Prostate gland (tissue), 2 donors: Measurements from ENCODE around the gene GTF2A1L.

Experiments
- POLR2AphosphoS5 ChIP-seq: sonication (generic); formaldehyde crosslinking; IDR thresholded peaks from one replicate; pipeline ENCODE4 v1.6.1; 2017; ENCODE audit warnings: antibody characterized with exemption
- TF ChIP-seq, protein P1 (sequence below), 4 experiments: fragments of 200-600 bp in 2 of 4; fragments of 450-650 bp in 2 of 4; sonication (generic) in 2 of 4; IDR thresholded peaks; 1 replicate in 3 of 4; 2 replicates in 1 of 4; pipeline ENCODE4 v1.5.1; 2016 to 2019; ENCODE audit warnings: antibody characterized with exemption in 4 of 4, mild to moderate bottlenecking in 2 of 4, moderate library complexity in 2 of 4

DNA sequence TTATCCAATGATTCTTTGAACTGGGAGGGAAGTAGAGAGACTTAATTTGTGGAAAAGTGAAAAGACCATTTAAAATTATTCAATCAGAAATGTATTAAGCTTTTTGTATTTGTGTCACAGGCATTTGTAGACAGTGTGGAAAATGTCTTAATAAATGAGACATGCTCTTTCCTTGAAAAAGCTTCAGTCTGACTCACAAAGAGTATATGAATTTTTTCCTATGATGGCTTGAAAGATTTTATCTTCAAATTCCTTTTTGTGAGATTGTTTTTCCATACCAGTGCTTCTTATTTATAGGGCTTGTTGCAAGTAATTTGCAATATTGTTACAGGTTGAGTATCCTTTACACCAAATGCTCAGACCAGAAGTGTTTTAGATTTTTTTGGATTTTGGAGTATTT lies 48.2 kb upstream of the GTF2A1L start:
- TF ChIP-seq POLR2AphosphoS5 = no peak
- TF ChIP-seq, protein P1, sequence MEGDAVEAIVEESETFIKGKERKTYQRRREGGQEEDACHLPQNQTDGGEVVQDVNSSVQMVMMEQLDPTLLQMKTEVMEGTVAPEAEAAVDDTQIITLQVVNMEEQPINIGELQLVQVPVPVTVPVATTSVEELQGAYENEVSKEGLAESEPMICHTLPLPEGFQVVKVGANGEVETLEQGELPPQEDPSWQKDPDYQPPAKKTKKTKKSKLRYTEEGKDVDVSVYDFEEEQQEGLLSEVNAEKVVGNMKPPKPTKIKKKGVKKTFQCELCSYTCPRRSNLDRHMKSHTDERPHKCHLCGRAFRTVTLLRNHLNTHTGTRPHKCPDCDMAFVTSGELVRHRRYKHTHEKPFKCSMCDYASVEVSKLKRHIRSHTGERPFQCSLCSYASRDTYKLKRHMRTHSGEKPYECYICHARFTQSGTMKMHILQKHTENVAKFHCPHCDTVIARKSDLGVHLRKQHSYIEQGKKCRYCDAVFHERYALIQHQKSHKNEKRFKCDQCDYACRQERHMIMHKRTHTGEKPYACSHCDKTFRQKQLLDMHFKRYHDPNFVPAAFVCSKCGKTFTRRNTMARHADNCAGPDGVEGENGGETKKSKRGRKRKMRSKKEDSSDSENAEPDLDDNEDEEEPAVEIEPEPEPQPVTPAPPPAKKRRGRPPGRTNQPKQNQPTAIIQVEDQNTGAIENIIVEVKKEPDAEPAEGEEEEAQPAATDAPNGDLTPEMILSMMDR (IDR thresholded peaks at IDR 0.05) = no peak
